A673 (cell line): ENCODE data around the gene ZNF597.

Experiments used
- CTCF ChIP-seq: fragments of 300-800, 200-600 bp; sonication (generic); conservative IDR thresholded peaks from 2 replicates; pipeline ENCODE4 v1.5.1; 2017; ENCODE audit warnings: low read depth, mild to moderate bottlenecking, antibody characterized with exemption, low read length, moderate library complexity, mixed read lengths
- EZH2 ChIP-seq: fragments of 200-600 bp; sonication (generic); IDR thresholded peaks from 2 replicates; pipeline ENCODE4 v1.6.1; 2017; ENCODE audit warnings: borderline replicate concordance, low read depth, mild to moderate bottlenecking, mixed read lengths, antibody characterized with exemption, low read length; ENCODE audit not compliant: poor library complexity, severe bottlenecking

GRCh38 chr16:3465301-3465700 lies 22.0 kb upstream of the ZNF597 start:
- TF ChIP-seq CTCF (no peak), EZH2 (no peak)
